DMS53 treated with DMSO at 0.1 percent for 48 hours (cell line): ENCODE data around the gene FBXW11.

Source experiments
- DNase-seq: peaks from one replicate; lab custom pipeline; 2025; ENCODE audit not compliant: unreplicated experiment; lab: John Stamatoyannopoulos, UW

FBXW11 gene

GRCh38 chr5:171846323-171846722, 160.1 kb downstream of the FBXW11 start:
- DNase-seq: no peak

- peak; percentile 69 for DNase-seq
Observed at GRCh38 chr5:171845857-171846256, 160.6 kb downstream of the FBXW11 start.

- no peak for DNase-seq
Observed at GRCh38 chr5:171845040-171845630, 161.3 kb downstream of the FBXW11 start.

- no peak for DNase-seq
Observed at GRCh38 chr5:171842777-171843328, 163.6 kb downstream of the FBXW11 start.

- DNase-seq: no peak
Observed at GRCh38 chr5:171841984-171842776, 164.3 kb downstream of the FBXW11 start.

- no peak for DNase-seq
Observed at GRCh38 chr5:171840711-171841522, 165.5 kb downstream of the FBXW11 start.

GRCh38 chr5:171840066-171840465, 166.4 kb downstream of the FBXW11 start:
- DNase-seq: peak; percentile 64

- DNase-seq: no peak
Observed at GRCh38 chr5:171839112-171839511, 167.3 kb downstream of the FBXW11 start.

GRCh38 chr5:171838066-171838465, 168.4 kb downstream of the FBXW11 start:
- no peak for DNase-seq

- DNase-seq: no peak
Observed at GRCh38 chr5:171837522-171837921, 168.9 kb downstream of the FBXW11 start.

- DNase-seq: peak; percentile 12
Observed at GRCh38 chr5:171835066-171835465, 171.4 kb downstream of the FBXW11 start.

GRCh38 chr5:171834461-171834860, 172.0 kb downstream of the FBXW11 start:
- DNase-seq: no peak

- no peak for DNase-seq
Observed at GRCh38 chr5:171832775-171833174, 173.7 kb downstream of the FBXW11 start.

- DNase-seq: peak; percentile 53
Observed at GRCh38 chr5:171830686-171831085, 175.8 kb downstream of the FBXW11 start.

GRCh38 chr5:171827162-171827561, 179.3 kb downstream of the FBXW11 start:
- DNase-seq: no peak

- DNase-seq: no peak
Observed at GRCh38 chr5:171826132-171826531, 180.3 kb downstream of the FBXW11 start.

GRCh38 chr5:171825051-171825450, 181.4 kb downstream of the FBXW11 start:
- DNase-seq: no peak

GRCh38 chr5:171823269-171823668, 183.2 kb downstream of the FBXW11 start:
- peak; percentile 36 for DNase-seq

GRCh38 chr5:171821286-171821685, 185.2 kb downstream of the FBXW11 start:
- DNase-seq: no peak

GRCh38 chr5:171820561-171820960, 185.9 kb downstream of the FBXW11 start:
- DNase-seq: no peak

GRCh38 chr5:171816666-171817065, 189.8 kb downstream of the FBXW11 start:
- peak; percentile 19 for DNase-seq
